HAP-1 (cell line): Measurements from ENCODE around the gene CHKB.
"Not testable (repeated sequence)": the region's sequence is repeated elsewhere in the genome, so short reads cannot be mapped to it uniquely, and the experiment has no call there.

Experiments
- DNase-seq, 2 experiments: peaks; one replicate each; pipeline ENCODE4 v3.0.0-alpha.2; 2016 to 2020; ENCODE audit warnings: low spot score in 2 of 2
- H3K27me3 ChIP-seq: fragments of 250-450 bp; sonication (Bioruptor Pico); 2 replicates; pipeline ENCODE4 v1.5.1; 2020; ENCODE audit warnings: low read depth, mild to moderate bottlenecking, moderate library complexity
- H3K36me3 ChIP-seq: fragments of 250-450 bp; sonication (Bioruptor Pico); replicated peaks from 2 replicates; pipeline ENCODE4 v1.5.1; 2020; ENCODE audit warnings: mild to moderate bottlenecking
- H3K4me1 ChIP-seq: fragments of 250-450 bp; sonication (Bioruptor Pico); 2 replicates; pipeline ENCODE4 v1.5.1; 2020; ENCODE audit warnings: mild to moderate bottlenecking
- H3K4me3 ChIP-seq: fragments of 250-450 bp; sonication (Bioruptor Pico); 2 replicates; pipeline ENCODE4 v1.5.1; 2020; ENCODE audit warnings: mild to moderate bottlenecking, moderate library complexity
- H3K9me3 ChIP-seq: fragments of 250-450 bp; sonication (Bioruptor Pico); 2 replicates; pipeline ENCODE4 v1.5.1; 2020; ENCODE audit warnings: mild to moderate bottlenecking, moderate library complexity
- in situ Hi-C: fragments of 300-500 bp; cut with MboI; formaldehyde crosslinking; loops from 3 replicates; pipeline ENCODE4 v1.14.3; 2020; ENCODE audit warnings: low sequenced_read_pairs, inconsistent platforms, mixed read lengths

CHKB gene

DNA sequence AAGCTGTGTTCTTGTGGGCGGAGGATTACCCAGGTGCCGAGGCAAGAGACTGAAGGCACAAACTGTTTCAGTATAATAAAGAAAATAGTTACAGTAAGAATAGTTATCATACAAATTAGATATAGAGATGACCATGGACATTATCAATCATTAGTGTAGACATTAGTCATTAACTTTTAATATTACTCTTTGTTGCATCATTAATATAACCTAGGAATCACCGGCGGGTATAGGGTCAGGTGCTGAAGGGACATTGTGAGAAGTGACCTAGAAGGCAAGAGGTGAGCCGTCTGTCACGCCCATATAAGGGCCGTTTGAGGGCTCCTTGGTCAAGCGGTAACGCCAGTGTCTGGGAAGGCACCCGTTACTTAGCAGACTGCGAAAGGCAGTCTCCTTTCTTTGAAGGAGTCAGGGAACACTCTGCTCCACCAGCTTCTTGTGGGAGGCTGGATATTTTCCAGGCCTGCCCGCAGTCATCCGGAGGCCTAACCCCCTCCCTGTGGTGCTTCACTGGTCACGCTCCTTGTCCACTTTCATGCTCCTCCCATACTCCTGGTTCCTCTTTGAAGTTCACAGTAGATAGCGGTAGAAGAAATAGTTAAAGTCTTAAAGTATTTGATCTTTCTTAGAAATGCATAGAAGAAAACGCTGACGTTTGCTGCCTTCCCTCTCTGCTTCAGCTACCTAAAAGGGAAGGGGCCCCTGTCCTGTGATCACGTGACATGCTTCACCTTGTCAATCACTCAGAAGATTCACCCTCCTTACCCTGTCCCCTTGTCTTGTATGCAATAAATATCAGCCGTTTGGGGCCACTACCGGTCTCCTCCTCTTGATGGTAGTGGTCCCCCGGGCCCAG lies 48.6 kb downstream of the CHKB start:
- in situ Hi-C loops, H3K4me3 ChIP-seq, H3K27me3 ChIP-seq, H3K4me1 ChIP-seq, H3K9me3 ChIP-seq, DNase-seq, H3K36me3 ChIP-seq: not testable (repeated sequence)

DNA sequence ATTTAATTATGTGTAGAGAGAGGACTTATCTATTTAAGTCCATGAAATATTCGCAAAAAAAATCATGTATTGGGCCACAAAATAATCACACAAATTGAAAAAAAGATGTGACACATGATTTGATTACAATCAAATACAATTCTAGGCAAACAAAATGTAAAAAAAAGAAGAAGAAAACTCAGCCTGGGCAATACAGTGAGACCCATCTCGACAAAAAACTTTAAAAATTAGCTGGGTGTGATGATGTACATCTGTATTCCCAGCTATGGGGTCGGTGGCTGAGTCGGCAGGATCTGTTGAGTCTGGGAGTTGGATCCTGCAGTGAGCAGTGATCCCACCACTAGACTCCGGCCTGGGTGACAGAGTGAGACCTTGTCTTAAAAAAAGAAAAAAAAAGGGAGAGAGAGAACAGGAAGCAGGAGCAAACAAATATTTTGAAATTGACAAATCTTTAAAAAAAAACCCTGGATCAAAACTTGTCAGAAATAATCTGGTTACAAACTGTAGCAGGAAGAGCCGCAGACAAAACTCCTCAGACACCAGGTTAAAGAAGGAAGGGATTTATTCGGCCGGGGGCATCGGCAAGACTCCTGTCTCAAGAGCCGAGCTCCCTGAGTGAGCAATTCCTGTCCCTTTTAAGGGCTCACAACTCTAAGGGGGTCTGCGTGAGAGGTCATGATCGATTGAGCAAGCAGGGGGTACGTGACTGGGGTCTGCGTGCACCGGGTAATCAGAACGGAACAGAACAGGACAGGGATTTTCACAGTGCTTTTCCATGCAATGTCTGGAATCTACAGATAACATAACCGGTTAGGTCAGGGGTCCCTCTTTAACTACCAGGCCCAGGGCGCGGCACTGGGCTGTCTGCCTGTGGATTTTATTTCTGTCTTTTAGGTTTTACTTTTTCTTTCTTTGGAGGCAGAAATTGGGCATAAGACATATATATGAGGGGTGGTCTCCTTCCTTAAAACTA lies 49.5 kb downstream of the CHKB start:
- Histone ChIP-seq H3K9me3 (no peaks in the 10 kb centered on the region), H3K27me3 (no peaks in the 10 kb centered on the region), H3K4me1 (peaks cover 9% of the 10 kb centered on the region), H3K36me3 (no peaks in the 10 kb centered on the region), H3K4me3 (no peak overlapping the region)
- DNase-seq: no peak
- in situ Hi-C loops: no loop called here

GRCh38 chr22:50531962-50532674 lies 50.5 kb downstream of the CHKB start:
- in situ Hi-C loops: no loop called here
- Histone ChIP-seq H3K4me3 (no peak overlapping the region), H3K36me3 (no peaks in the 10 kb centered on the region), H3K27me3 (no peaks in the 10 kb centered on the region), H3K4me1 (peaks cover 11% of the 10 kb centered on the region), H3K9me3 (no peaks in the 10 kb centered on the region)
- DNase-seq: peak in 1 of 2 experiments; percentile 38

DNA sequence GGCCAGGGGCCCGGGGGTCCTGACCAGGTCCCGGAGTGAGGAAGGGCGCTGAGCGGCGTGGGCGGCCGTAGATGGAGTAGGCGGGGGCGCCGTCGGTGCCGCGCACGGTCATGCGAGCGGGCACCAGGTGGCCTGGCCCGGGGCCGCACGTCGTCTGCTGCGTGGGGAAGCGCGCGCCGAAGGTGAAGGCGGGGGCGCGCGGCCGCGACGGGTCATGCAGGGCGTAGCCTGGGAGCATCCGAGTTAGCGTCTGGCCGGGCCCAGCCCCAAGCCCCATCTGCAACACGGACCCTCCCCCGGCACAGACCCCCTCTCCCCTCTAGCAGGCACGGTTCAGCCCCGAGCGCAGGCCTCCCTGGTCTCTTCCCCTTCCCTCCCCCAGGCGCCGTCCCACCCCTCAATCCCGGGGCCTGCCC lies 51.1 kb downstream of the CHKB start:
- in situ Hi-C loops: no loop called here
- Histone ChIP-seq H3K4me3 (peak overlapping the region; percentile 48), H3K4me1 (peaks cover 17% of the 10 kb centered on the region), H3K36me3 (no peaks in the 10 kb centered on the region), H3K9me3 (no peaks in the 10 kb centered on the region), H3K27me3 (no peaks in the 10 kb centered on the region)
- DNase-seq: no peak

DNA sequence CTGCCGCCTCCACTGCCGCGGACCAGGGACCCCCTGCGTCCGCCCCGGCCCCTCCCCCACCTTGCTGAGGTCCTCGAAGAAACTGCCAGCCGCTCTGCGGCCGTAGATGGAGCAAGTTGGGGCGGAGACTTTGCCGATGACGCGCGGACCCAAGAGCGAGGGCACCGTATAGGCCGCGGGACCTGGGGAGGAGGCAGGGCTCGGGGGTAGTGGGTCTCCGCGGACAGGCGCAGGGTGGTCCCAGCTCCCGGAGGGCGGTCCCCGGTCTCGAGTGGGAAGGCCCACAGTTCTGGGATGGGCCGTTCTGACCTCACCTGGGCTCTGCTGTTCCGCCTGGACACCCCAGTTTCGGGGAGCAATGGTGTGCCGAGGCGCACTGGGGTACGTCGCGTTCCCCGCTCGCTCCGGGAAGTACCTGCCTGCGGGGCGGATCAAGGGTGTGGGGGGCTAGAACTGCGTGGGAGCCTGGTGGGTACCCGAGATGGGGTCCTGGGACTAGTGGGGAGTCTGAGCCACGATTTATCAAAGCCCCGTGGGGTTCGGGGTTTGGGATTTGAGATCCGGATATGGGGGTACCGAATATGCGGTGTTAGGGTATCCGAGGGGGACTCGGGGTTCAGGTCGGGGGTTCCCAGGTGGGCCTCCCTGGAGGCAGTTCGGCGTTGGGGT lies 51.6 kb downstream of the CHKB start:
- in situ Hi-C loops: no loop called here
- H3K4me3 ChIP-seq: peak overlapping the region; percentile 48
- H3K36me3 ChIP-seq: no peaks in the 10 kb centered on the region
- peak; percentile 81 to 91 for DNase-seq
- no peaks in the 10 kb centered on the region for H3K27me3 ChIP-seq
- peaks cover 17% of the 10 kb centered on the region for H3K4me1 ChIP-seq
- no peaks in the 10 kb centered on the region for H3K9me3 ChIP-seq

- no peak for DNase-seq
- Histone ChIP-seq H3K4me1 (peaks cover 17% of the 10 kb centered on the region), H3K27me3 (no peaks in the 10 kb centered on the region), H3K9me3 (no peaks in the 10 kb centered on the region), H3K4me3 (peak overlapping the region; percentile 48), H3K36me3 (no peaks in the 10 kb centered on the region)
- in situ Hi-C loops: no loop called here
Observed at GRCh38 chr22:50530580-50530876, 52.1 kb downstream of the CHKB start.

DNA sequence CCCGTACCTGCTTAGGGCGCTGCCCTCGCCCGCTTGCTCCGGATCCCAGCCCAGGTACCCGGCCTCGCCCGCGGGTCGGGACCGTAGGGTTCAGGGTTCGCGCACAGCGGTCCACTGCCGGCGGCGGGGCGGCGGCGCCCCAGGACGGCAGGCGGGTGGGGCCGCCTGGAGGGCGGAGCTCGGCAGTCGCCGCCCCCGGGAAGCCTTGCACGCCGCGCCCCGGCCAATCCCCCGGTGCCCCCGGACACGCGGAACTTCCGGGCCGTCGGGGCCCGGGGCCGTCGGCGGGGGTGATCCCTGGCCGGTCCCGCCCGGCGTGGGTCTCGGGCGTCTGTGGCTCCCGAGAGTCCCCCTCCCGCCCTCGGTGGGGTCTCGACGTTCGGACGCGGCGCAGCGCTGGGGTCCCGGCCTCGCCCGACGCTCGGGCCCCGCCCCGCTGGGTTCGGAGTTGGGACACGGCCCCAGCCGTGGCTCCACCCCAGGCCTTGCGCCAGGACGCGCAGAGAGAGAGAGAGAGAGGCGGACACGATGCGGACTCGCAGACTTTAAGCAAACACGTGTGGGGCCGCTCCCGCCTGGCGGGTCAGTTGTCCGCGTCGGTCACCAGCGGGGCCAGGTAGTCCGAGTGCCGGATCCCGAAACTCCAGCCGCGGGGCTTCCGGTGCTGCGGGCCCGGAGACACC lies 52.6 kb downstream of the CHKB start, which contains the start of gene TYMP:
TSS of gene TYMP (minus strand) at position 116 of the 683 bp plus-strand sequence. CDS start 303 bp downstream, outside the sequence.
- H3K36me3 ChIP-seq: peaks cover 3% of the 10 kb centered on the region; the same call in 1 of the 2 replicates
- H3K9me3 ChIP-seq: no peaks in the 10 kb centered on the region
- in situ Hi-C loops: no loop called here
- peak within 1 kb of the TSS; percentile 48 for H3K4me3 ChIP-seq
- no peaks in the 10 kb centered on the region for H3K27me3 ChIP-seq
- peak; percentile 34 to 81 for DNase-seq
- H3K4me1 ChIP-seq: peaks cover 17% of the 10 kb centered on the region

DNA sequence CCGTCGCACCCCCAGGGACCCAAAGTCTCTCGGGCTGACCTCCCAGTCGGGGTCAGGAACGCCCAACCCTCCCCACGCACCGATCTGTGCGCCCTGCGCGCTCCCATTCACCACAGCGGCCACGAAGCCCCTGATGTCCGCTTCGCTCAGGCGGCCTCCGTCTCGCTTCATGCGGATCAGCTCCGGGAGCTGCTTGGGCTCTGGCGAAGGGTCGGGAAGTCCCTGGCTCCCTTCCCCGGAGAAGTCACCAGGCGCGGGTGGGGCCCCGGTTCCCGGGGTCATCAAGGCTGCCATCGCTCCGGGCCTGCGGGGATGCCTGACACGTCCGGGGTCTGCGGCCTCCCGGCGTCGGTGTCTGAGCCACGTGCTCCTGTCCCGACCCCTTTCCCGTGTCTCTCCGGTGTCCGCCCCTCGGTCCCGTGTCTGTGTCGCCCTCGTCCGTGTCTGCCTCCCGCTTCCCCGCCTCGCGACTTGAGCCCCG lies 53.2 kb downstream of the CHKB start:
- in situ Hi-C loops: no loop called here
- H3K4me3 ChIP-seq: no peak overlapping the region

More for the DNA sequence above, 53.2 kb downstream of the CHKB start:
- DNase-seq: no peak
- Histone ChIP-seq H3K36me3 (peaks cover 5% of the 10 kb centered on the region; the same call in 1 of the 2 replicates), H3K27me3 (no peaks in the 10 kb centered on the region), H3K4me1 (peaks cover 17% of the 10 kb centered on the region), H3K9me3 (no peaks in the 10 kb centered on the region)
